Spinal cord (tissue), 10 donors: ENCODE results near the gene COX14. TPM values are rescaled to one million over a fixed set of nuclear protein-coding genes. Genes with fewer than 3 reads are reported as not detected.
A peak's percentile ranks its signal among the peaks of the same experiment; 100 is the strongest.

Source experiments
- DNase-seq, 6 donors: peaks; one replicate each; pipeline versions ENCODE4 v3.0.0 to v3.0.0-alpha.2; 2013 to 2015; ENCODE audit warnings: low spot score in 6 of 6, low read depth in 4 of 6
- H3K27ac ChIP-seq: one replicate; pipeline ENCODE4 v1.5.1; 2013; ENCODE audit warnings: low read depth, low read length, control low read depth
- H3K27me3 ChIP-seq: one replicate; pipeline ENCODE4 v1.6.1; 2013; ENCODE audit warnings: low read length; ENCODE audit not compliant: control insufficient read depth, insufficient read depth
- H3K36me3 ChIP-seq: one replicate; pipeline ENCODE4 v1.6.1; 2013; ENCODE audit warnings: low read length; ENCODE audit not compliant: control insufficient read depth, insufficient read depth
- H3K4me1 ChIP-seq: one replicate; pipeline ENCODE4 v1.6.1; 2013; ENCODE audit warnings: low read length; ENCODE audit not compliant: control insufficient read depth, insufficient read depth
- H3K4me3 ChIP-seq: one replicate; pipeline ENCODE4 v1.5.1; 2013; ENCODE audit warnings: low read depth, low read length, control low read depth
- H3K9me3 ChIP-seq: one replicate; pipeline ENCODE4 v1.6.1; 2013; ENCODE audit warnings: low read length; ENCODE audit not compliant: control insufficient read depth, insufficient read depth
- WGBS: methylation state at CpG from one replicate; pipeline ENCODE4 v1.1.5; 2013; ENCODE audit warnings: missing lambda C conversion rate; ENCODE audit not compliant: insufficient coverage; 5-methylcytosine and 5-hydroxymethylcytosine counted together
- polyA plus RNA-seq, 2 donors: library from polyadenylated mRNA; unstranded; fragments of 120-200 nt; gene quantifications; one replicate each; pipeline ENCODE4 v1.2.1, GENCODE V29; 2013; ENCODE audit not compliant: insufficient read length in 2 of 2
- total RNA-seq, 2 donors: library from RNA; depleted of rRNA in 1 of 2; stranded (reverse); fragments of 120-200 nt in 1 of 2; fragments of >200 nt in 1 of 2; gene quantifications; one replicate each; pipeline versions ENCODE4 v1.2.3 to v1.2.4, GENCODE V29; 2013 to 2014
- donor health status: healthy.

The COX14 gene
- total and polyA plus RNA-seq, 4 donors: 23.8 to 74.8 (median 48.7) TPM

DNA sequence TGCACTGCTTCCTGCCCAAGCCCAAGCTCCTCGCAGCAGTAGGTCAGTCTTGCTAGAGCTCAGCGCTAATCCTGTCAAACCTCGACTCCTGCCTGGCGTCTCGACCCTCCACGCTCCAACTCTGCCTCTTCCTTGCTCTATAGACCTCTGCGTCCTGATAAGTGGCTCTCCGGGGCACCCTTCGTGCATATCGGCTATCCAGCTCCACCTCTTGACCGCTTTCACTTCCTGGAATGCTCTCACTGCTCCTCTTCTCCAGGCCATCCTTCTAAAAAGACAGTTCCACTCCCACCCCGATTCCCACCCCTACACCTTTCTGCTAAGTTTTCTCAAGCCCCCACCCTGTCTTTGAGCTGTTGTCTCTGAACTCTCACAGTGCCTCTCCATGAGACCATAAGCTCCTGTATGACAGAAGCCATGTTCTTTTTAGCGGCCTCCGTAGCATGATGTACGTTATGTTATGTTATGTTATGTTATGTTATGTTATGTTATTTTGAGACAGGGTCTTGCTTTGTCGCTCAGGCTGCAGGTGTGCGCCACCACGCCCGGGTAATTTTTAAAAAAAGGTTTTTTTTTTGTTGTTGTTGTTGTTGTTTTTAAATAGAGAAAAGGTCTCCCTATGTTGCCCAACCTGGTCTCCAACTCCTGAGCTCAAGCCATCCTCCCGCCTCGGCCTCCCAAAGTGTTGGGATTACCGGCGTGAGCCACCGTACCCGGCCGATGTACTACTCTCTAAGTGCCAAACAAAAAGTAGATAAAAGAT lies 601 bp downstream of the COX14 start:
- DNase-seq: no peak
- no peaks in the 10 kb centered on the region for H3K27me3 ChIP-seq
- H3K36me3 ChIP-seq: peaks cover 26% of the 10 kb centered on the region
- peak overlapping the region; percentile 97 for H3K27ac ChIP-seq
- peaks cover 41% of the 10 kb centered on the region for H3K4me1 ChIP-seq
- WGBS: 0% methylated on average over 12 of the region's 26 CpGs
- H3K9me3 ChIP-seq: no peaks in the 10 kb centered on the region
- H3K4me3 ChIP-seq: peak overlapping the region; percentile 99

DNA sequence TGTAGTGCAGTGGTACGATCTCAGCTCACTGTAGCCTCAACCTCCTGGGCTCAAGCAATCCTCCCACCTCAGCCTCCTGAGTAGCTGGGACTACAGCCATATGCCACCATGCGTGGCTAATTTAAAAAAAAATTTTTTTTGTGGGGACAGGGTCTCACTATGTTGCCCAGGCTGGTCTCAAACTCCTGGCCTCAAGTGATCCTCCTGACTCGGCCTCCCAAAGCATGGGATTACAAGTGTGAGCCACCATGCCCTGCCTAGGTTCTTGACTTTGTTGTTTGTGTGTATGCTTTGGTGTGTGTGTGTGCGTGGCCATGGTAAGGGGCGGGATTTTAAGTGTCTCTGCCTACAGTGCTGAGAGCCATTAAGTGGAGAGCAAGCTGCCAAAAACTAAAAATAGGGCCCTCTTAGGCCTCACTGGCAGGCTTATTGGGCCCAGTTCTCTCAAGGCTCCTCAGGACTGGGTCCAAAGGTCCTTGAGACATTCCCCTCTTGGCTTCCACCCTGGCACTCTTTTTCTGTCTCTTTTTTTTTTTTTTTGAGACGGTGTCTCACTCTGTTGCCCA lies 5.1 kb downstream of the COX14 start:
- Histone ChIP-seq H3K4me1 (peaks cover 17% of the 10 kb centered on the region), H3K27ac (no peak overlapping the region), H3K36me3 (peaks cover 39% of the 10 kb centered on the region), H3K27me3 (no peaks in the 10 kb centered on the region), H3K4me3 (no peak overlapping the region), H3K9me3 (no peaks in the 10 kb centered on the region)
- WGBS: 89% methylated on average over 3 of the region's 6 CpGs
- no peak for DNase-seq

GRCh38 chr12:50119387-50119786 lies 7.4 kb downstream of the COX14 start:
- H3K9me3 ChIP-seq: no peaks in the 10 kb centered on the region
- no peak overlapping the region for H3K4me3 ChIP-seq
- H3K36me3 ChIP-seq: peaks cover 37% of the 10 kb centered on the region
- no peaks in the 10 kb centered on the region for H3K27me3 ChIP-seq
- no CpG with 5 or more reads among the region's 2 CpGs for WGBS
- no peak for DNase-seq
- no peak overlapping the region for H3K27ac ChIP-seq
- H3K4me1 ChIP-seq: no peaks in the 10 kb centered on the region

GRCh38 chr12:50120521-50120920 lies 8.5 kb downstream of the COX14 start:
- Histone ChIP-seq H3K9me3 (no peaks in the 10 kb centered on the region), H3K4me1 (no peaks in the 10 kb centered on the region), H3K36me3 (peaks cover 28% of the 10 kb centered on the region), H3K27me3 (no peaks in the 10 kb centered on the region), H3K4me3 (no peak overlapping the region), H3K27ac (no peak overlapping the region)
- DNase-seq: no peak
- 93% methylated on average over 3 of the region's 3 CpGs for WGBS

DNA sequence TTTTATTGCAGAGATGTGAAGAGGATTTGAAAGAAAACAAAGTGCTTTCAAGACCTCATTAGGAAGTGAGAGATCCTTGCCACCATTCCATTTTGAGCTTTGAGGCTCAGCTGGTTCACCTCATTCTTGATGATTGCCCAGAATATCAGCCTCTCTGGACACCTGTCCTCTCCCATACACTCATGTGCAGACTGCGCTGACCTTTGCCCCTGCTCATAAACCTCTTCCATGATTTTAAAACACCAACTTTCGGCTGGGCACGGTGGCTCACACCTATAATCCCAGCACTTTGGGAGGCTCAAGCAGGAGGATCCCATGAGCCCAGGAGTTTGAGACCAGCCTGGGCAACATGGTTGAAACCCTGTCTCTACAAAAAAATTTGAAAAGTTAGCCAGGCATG lies 8.9 kb downstream of the COX14 start:
- Histone ChIP-seq H3K4me3 (no peak overlapping the region), H3K27ac (no peak overlapping the region), H3K36me3 (peaks cover 24% of the 10 kb centered on the region), H3K4me1 (no peaks in the 10 kb centered on the region), H3K27me3 (no peaks in the 10 kb centered on the region), H3K9me3 (no peaks in the 10 kb centered on the region)
- 96% methylated on average over 3 of the region's 3 CpGs for WGBS
- no peak for DNase-seq

- Histone ChIP-seq H3K4me1 (no peaks in the 10 kb centered on the region), H3K27ac (no peak overlapping the region), H3K27me3 (no peaks in the 10 kb centered on the region), H3K4me3 (no peak overlapping the region), H3K9me3 (no peaks in the 10 kb centered on the region), H3K36me3 (peaks cover 24% of the 10 kb centered on the region)
- no CpG with 5 or more reads among the region's 5 CpGs for WGBS
- no peak for DNase-seq
Observed at GRCh38 chr12:50121641-50122040, 9.6 kb downstream of the COX14 start.

DNA sequence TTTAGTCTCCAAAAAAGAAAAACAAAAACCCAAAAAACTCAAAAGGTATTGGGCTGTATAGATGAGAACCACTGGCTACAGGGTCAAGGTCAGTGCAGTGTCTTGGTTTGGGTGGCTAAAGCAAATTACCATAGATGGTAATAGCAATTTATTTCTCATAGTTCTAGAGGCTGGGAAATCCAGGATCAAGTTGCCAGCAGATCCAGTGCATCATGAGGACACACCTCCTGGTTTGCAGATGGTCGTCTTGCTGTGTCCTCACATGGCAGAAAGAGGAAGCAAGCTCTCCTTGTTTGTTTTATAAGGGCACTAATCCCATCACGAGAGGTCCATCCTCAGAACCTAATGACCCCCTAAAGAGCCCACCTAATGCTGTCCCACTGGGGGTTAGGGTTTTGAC lies 11.2 kb downstream of the COX14 start:
- DNase-seq: no peak
- WGBS: 89% methylated on average over 1 of the region's 2 CpGs
- H3K27ac ChIP-seq: no peak overlapping the region
- H3K4me1 ChIP-seq: no peaks in the 10 kb centered on the region
- H3K27me3 ChIP-seq: no peaks in the 10 kb centered on the region
- H3K9me3 ChIP-seq: no peaks in the 10 kb centered on the region
- H3K4me3 ChIP-seq: no peak overlapping the region
- H3K36me3 ChIP-seq: peaks cover 22% of the 10 kb centered on the region

GRCh38 chr12:50127546-50127945 lies 15.5 kb downstream of the COX14 start:
- 100% methylated on average over 1 of the region's 2 CpGs for WGBS
- Histone ChIP-seq H3K9me3 (no peaks in the 10 kb centered on the region), H3K27ac (no peak overlapping the region), H3K27me3 (no peaks in the 10 kb centered on the region), H3K36me3 (peaks cover 38% of the 10 kb centered on the region), H3K4me1 (no peaks in the 10 kb centered on the region), H3K4me3 (no peak overlapping the region)
- DNase-seq: no peak

GRCh38 chr12:50129290-50129689 lies 17.3 kb downstream of the COX14 start:
- DNase-seq: no peak
- Histone ChIP-seq H3K4me1 (no peaks in the 10 kb centered on the region), H3K27ac (no peak overlapping the region), H3K4me3 (no peak overlapping the region), H3K27me3 (no peaks in the 10 kb centered on the region), H3K9me3 (no peaks in the 10 kb centered on the region), H3K36me3 (peaks cover 52% of the 10 kb centered on the region)
- no CpG with 5 or more reads among the region's 4 CpGs for WGBS

DNA sequence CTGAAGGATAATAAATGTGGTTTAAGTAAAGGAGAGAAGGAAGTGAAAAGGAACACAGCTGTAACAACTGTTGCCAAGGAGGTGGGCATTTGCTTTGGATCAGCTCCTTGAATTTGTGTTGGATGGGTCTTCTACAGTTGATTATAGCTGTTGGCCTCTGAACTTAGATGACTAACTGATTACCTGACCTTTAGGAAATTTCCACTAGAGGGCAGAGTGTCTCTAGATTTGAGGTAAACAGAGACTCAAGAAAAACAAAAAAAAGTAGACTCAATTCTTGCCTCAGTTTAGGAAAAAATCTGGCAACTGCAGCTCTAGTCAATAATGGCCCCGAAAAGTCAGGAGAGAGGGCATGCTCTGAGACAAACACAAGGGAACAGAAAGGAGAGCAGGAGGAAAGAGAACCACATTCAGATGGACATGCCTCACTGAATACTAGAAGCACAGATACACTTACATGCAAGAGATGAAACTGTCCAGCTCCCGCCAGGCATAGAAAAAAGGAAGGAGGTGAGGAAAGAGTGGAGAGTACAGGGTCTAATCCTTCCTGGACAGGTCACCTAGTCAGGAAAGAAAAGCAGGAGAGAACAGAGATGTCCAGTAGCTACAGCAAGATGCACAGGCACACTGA lies 20.6 kb downstream of the COX14 start:
- Histone ChIP-seq H3K27me3 (no peaks in the 10 kb centered on the region), H3K27ac (no peak overlapping the region), H3K36me3 (peaks cover 58% of the 10 kb centered on the region), H3K4me3 (no peak overlapping the region), H3K9me3 (no peaks in the 10 kb centered on the region), H3K4me1 (no peaks in the 10 kb centered on the region)
- WGBS: no CpG with 5 or more reads among the region's 2 CpGs
- peak in 3 of 6 donors; percentile 31 to 68 (median 63) for DNase-seq
